SK-N-SH treated with all-trans-retinoic acid at 6 μM for 48 hours (cell line): ENCODE results near the gene HDAC4.

Source experiments
- BACH2 ChIP-seq: fragments of 250-450 bp; sonication (Bioruptor Pico); IDR thresholded peaks from 2 replicates; pipeline ENCODE4 v1.9.0; 2021; ENCODE audit warnings: mild to moderate bottlenecking, borderline replicate concordance
- CREB5 ChIP-seq: fragments of 250-450 bp; sonication (Bioruptor Pico); IDR thresholded peaks from 2 replicates; pipeline ENCODE4 v1.5.1; 2020; ENCODE audit warnings: low read depth, mild to moderate bottlenecking, moderate library complexity
- CSRNP3 ChIP-seq: fragments of 250-450 bp; sonication (Bioruptor Pico); IDR thresholded peaks from 2 replicates; pipeline ENCODE4 v1.5.1; 2021; ENCODE audit warnings: mild to moderate bottlenecking, moderate library complexity
- ESRRG ChIP-seq: fragments of 250-450 bp; sonication (Bioruptor Pico); IDR thresholded peaks from 2 replicates; pipeline ENCODE4 v1.6.1; 2021; ENCODE audit warnings: mild to moderate bottlenecking
- GLIS3 ChIP-seq: fragments of 250-450 bp; sonication (Bioruptor Pico); IDR thresholded peaks from 2 replicates; pipeline ENCODE4 v1.5.0; 2020; ENCODE audit warnings: mild to moderate bottlenecking, moderate library complexity
- PATZ1 ChIP-seq: fragments of 250-450 bp; sonication (Bioruptor Pico); IDR thresholded peaks from 2 replicates; pipeline ENCODE4 v1.8.0; 2020; ENCODE audit warnings: mild to moderate bottlenecking, moderate library complexity, borderline replicate concordance
- PPARA ChIP-seq: fragments of 250-450 bp; sonication (Bioruptor Pico); IDR thresholded peaks from 2 replicates; pipeline ENCODE4 v1.5.0; 2020; ENCODE audit warnings: mild to moderate bottlenecking, borderline replicate concordance
- RARB ChIP-seq: fragments of 250-450 bp; sonication (Bioruptor Pico); IDR thresholded peaks from 2 replicates; pipeline ENCODE4 v1.8.0; 2021; ENCODE audit warnings: mild to moderate bottlenecking, moderate library complexity
- SNAI2 ChIP-seq: fragments of 250-450 bp; sonication (Bioruptor Pico); IDR thresholded peaks from 2 replicates; pipeline ENCODE4 v1.5.0; 2020; ENCODE audit warnings: mild to moderate bottlenecking, moderate library complexity
- TOX ChIP-seq: fragments of 250-450 bp; sonication (Bioruptor Pico); IDR thresholded peaks from 2 replicates; pipeline ENCODE4 v1.8.0; 2021; ENCODE audit warnings: mild to moderate bottlenecking, moderate library complexity, borderline replicate concordance
- ZFP3 ChIP-seq: fragments of 250-450 bp; sonication (Bioruptor Pico); IDR thresholded peaks from 2 replicates; pipeline ENCODE4 v1.5.0; 2020; ENCODE audit warnings: mild to moderate bottlenecking, moderate library complexity
- ZNF565 ChIP-seq: fragments of 450-650 bp; formaldehyde crosslinking; conservative IDR thresholded peaks from 2 replicates; pipeline ENCODE4 v1.5.0; 2020; ENCODE audit warnings: low read depth, mild to moderate bottlenecking, moderate library complexity
- ZNF70 ChIP-seq: fragments of 450-650 bp; formaldehyde crosslinking; IDR thresholded peaks from 2 replicates; pipeline ENCODE4 v1.5.0; 2020; ENCODE audit warnings: mild to moderate bottlenecking, moderate library complexity

DNA sequence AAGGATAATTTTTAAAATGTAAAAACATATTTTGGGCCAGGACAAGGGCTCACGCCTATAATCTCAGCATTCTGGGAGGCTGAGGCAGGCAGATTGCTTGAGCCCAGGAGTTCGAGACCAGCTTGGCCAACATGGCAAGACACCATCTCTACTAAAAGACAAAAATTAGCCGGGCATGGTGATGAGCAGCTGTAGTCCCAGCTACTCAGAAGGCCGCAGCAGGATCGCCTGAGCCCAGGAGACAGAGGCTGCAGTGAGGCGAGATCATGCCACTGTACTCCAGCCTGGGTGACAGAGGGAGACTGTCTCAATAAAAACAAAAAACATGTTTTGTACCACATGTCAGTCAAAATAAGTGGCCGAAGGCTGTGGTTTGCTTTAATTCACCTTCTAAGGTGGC is 122.5 kb downstream of the HDAC4 start:
- TF ChIP-seq CREB5 (no peak), BACH2 (CRISPR knock-in tag) (no peak), GLIS3 (CRISPR knock-in tag) (no peak), ESRRG (CRISPR knock-in tag) (no peak), PATZ1 (no peak), PPARA (CRISPR knock-in tag) (no peak), RARB (CRISPR knock-in tag) (no peak), ZNF70 (CRISPR knock-in tag) (no peak), ZFP3 (CRISPR knock-in tag) (no peak), ZNF565 (CRISPR knock-in tag) (no peak), CSRNP3 (CRISPR knock-in tag) (no peak), TOX (CRISPR knock-in tag) (no peak), SNAI2 (no peak)
